ENCODE data around the gene AJAP1.
"Not testable (repeated sequence)": the region's sequence is repeated elsewhere in the genome, so short reads cannot be mapped to it uniquely, and the experiment has no call there.

The AJAP1 gene

GRCh38 chr1:4658643-4659628 lies 4.5 kb downstream of the AJAP1 start:
- DNase-seq, result no peak

GRCh38 chr1:4660917-4661594 lies 6.6 kb downstream of the AJAP1 start:
- no peak for DNase-seq

DNA sequence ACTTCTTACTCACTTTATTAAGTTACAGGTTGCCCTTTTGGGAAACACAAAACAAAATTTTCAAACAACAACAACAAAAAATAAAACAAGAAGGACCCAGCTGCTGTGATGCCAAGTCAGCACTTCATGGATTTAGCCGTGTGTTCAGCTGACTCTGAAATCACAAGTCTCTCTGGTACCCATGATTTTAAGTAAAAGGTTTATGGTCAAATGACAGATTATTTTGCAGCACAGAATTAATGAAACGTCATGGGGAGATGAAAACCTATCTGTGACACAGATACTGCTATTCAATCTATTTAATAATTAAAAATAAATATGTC lies 7.1 kb downstream of the AJAP1 start:
- DNase-seq, result no peak

DNA sequence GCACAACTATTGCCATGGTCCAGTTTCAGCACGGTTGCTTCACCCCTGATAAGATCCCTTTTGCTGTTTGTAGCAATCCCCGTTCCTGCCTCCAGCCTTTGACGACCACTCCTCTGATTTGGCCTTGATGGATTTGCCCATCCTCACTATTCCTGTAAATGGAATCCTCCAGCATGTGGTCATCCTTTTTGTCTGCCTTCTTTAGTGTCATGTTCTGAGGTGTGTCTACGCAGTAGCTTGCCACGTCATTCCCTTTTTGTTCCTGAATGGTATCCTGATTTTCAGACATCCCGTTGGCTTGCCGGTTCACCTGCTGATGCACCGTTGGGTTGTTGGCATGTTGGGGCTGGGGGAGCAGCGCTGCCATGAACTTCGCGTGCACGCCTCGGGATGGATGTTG lies 7.8 kb downstream of the AJAP1 start:
- DNase-seq, result no peak

GRCh38 chr1:4662723-4663122 lies 8.3 kb downstream of the AJAP1 start:
- DNase-seq, result no peak

GRCh38 chr1:4664095-4664494 lies 9.7 kb downstream of the AJAP1 start:
- DNase-seq, result no peak

GRCh38 chr1:4664606-4665005 lies 10.2 kb downstream of the AJAP1 start:
- DNase-seq, result no peak

DNA sequence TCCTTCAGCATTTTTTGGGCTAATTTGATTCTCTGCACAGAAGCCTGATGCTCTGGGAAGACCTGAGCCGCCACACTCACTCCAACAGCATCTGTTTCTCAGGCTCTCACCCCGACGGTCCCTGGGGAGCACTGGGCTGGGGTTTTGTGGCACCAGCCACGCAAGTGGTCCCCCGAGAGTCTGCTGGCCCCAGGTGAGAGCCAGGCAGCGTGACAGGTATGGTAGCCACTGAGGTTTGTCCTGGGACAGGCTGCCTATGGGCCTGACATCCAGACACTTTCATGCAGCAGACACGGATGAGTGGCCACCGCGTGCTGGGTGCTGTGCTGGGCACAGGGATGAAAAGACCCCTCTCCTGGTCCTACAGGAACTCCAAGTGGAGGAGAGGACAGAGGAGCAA lies 11.0 kb downstream of the AJAP1 start:
- no peak for DNase-seq

DNA sequence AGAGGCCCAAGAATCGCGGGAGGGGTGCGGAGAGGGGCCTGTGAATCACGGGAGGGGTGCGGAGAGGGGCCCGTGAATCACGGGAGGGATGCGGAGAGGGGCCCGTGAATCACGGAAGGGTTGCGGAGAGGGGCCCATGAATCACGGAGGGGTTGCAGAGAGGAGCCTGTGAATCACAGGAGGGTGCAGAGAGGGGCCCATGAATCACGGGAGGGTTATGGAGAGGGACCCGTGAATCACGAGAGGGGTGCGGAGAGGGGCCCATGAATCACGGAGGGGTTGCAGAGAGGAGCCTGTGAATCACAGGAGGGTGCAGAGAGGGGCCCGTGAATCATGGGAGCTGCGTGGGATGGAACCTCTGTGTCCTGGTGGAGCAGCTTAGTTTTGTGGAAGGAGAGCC lies 12.3 kb downstream of the AJAP1 start:
- DNase-seq, result not testable (repeated sequence)

DNA sequence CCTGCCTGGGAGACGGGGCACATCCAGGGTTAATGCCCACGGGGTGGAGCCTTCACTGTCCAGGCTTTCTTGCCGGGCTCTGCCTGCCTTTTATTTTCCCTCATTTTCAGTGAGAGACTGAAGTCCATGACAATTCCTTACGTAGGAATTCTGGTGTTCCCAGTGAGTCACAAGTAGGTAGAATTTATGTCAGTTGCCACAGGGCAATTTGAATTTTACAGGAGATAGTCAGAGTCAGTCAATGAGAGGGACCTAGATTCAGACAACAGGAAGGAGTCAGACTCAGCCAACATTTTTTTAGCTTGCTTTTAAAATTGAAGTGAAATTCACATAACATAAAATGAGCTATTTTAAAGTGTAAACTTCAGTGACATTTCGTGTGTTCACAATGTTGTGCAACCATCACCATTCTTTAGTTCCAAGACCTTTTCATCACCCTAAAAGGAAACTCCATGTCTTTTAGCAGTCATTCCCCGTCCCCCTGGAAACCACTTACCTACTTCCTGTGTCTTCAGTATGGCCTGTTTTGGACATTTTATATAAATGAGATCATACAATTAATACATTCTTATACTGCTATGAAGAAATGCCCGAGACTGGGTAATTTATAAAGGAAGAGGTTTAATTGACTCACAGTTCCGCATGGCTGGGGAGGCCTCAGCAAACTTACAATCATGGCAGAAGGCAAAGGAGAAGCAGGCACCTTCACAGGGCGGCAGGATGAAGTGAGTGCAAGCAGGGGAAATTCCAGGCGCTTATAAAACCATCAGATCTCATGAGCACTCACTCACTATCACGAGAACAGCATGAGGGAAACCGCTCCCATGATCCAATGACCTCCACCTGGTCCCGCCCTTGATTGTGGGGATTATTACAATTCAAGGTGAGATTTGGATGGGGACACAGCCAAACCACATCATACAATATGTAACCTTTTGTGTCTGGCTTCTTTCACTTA lies 14.6 kb downstream of the AJAP1 start:
- DNase-seq, result no peak

DNA sequence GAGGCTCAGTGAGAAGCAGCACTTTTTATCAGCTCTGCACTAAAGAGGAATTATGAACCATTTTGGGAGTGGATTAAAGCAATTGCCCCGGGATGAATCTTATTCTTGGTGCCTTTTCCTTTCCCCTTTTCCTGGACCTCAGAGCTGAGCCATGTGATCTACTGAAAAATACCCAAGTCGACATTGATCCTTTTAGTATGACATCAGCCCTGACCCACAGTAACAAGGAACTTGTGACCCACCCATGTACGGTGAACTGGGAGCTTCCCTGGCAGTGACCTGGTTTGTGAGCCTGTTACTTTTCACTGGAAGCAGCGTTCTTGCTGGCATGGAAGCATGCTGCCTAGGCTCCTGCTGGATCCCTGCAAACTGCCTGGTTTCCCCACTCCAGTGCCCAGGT lies 15.9 kb downstream of the AJAP1 start:
- DNase-seq, result no peak

DNA sequence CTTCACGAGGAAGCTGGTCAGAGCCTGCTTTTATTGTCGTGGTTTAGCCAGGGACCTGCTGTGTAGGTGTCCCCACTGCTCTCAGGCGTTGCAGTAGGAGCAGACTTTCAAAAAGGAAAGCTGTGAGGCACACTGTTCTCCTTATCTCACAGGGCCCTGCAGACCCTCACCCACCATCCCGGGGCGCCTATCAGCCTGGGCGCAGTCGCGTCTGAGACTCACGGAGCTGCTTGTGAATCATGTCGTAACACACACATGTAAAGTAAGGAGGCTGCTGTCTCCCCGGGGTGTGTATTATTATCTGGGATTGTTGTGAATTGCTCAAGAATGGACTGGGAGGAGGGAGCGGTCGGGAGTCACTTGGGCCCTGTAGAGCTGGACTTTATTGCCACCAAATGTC lies 17.4 kb downstream of the AJAP1 start:
- DNase-seq, result no peak

- DNase-seq, result no peak
These were observed 19.1 kb downstream of the AJAP1 start for GRCh38 chr1:4673494-4673893.

DNA sequence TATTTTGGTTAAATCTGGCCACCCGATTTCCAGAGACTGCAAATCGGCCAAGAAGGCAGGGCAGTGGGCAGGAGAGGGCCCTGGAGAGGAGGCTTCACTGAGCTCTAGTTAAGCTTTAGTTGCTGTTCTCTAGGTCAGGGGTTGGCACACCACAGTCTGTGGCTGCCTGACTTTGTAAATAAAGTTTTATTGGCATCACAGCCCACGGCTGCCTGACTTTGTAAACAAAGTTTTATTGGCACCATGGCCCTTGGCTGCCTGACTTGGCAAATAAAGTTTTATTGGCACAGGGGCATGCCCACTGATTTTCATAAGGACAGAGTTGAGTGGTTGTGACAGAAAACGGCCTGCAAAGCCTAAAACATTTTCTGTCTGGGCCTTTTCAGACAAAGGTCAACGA lies 19.7 kb downstream of the AJAP1 start:
- DNase-seq, result no peak

- no peak for DNase-seq
These were observed 20.3 kb downstream of the AJAP1 start for GRCh38 chr1:4674676-4675075.

DNA sequence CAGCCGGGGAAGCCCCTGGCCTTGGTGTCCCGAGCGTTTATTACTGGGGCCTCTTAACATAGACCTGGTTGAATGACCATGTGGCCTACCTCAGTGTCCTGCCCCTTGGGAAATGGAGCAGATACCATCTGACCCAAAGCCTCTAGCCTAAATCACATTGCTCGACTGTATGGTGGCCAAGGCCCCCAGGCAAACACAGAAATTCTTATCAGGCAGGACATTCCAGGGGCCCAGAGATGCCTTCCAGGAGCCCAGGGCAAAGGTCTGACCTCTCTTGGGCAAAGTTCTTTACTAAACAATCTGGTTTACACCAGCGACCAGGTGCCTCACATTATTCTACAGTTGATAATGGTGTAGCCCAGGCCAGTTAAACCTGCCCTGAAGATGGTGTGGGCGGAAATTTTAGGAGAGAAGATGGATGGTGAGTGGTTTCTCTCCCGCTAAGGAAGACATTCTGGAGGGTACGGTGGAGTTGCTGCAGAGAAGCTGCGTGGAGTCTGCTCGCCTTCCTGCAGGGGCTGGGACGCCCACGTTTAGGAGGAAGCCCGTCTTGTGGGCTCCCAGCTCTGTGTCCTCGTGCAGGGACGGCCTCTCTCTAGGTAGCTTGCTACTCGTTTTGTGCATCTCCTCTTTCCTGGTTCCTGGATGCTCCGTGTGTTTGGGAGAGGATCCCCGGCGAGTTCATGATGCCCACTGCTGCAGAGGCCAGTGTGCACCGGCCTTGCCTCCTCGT lies 21.2 kb downstream of the AJAP1 start:
- DNase-seq, result no peak

GRCh38 chr1:4676253-4676652 lies 21.8 kb downstream of the AJAP1 start:
- DNase-seq, result no peak

DNA sequence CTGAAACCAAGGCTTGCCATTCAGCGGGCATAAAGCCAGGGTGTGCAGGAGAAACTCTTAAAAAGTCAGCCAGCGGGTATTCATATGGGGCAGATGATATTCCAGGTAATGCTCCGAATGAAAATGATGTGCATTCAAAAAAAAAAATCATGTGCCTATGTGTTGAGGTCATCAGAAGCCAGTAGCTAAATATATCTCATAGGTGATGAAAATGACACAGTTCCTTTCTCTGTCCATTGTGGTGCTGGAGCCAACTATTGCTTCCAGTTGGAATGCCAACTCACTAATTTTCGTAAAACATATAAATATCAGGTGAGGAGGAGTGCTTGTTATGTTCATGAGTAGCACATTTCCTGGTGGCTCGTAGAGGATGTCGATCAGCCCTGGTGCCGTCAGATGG lies 23.2 kb downstream of the AJAP1 start:
- DNase-seq, result no peak

- no peak for DNase-seq
These were observed 23.8 kb downstream of the AJAP1 start for GRCh38 chr1:4678066-4678717.

- DNase-seq, result no peak
These were observed 26.6 kb downstream of the AJAP1 start for GRCh38 chr1:4681026-4681425.

GRCh38 chr1:4682607-4683220 lies 28.3 kb downstream of the AJAP1 start:
- no peak for DNase-seq

GRCh38 chr1:4684136-4684535 lies 29.7 kb downstream of the AJAP1 start:
- DNase-seq, result no peak

Data from activated T-cell treated with anti-CD3 and anti-CD28 coated beads for 4 hours (primary cell).